GM10847 (cell line): ENCODE data around the gene LEPROT.

Experiments used
- POLR2A ChIP-seq: IDR thresholded peaks from 2 replicates; pipeline ENCODE4 v1.6.1; 2011; ENCODE audit not compliant: insufficient read length; ENCODE audit errors: extremely low read depth

LEPROT gene

GRCh38 chr1:65420590-65421350, at the start of gene LEPROT, which contains the start of gene LEPR:
Gene LEPROT (plus strand): TSS chr1:65420668. CDS start chr1:65420725, 57 bp downstream.
Gene LEPR (plus strand): TSS chr1:65420668. CDS start chr1:65565566, 144,898 bp downstream.
- TF ChIP-seq POLR2A, result peak; percentile 49

GRCh38 chr1:65371544-65371943, 48.9 kb upstream of the LEPROT start:
- no peak for TF ChIP-seq POLR2A

- TF ChIP-seq POLR2A, result no peak
Observed at GRCh38 chr1:65372557-65372956, 47.9 kb upstream of the LEPROT start.

GRCh38 chr1:65377496-65378246, 42.8 kb upstream of the LEPROT start:
- no peak for TF ChIP-seq POLR2A

- no peak for TF ChIP-seq POLR2A
Observed at GRCh38 chr1:65378247-65378946, 42.1 kb upstream of the LEPROT start.

- no peak for TF ChIP-seq POLR2A
Observed at GRCh38 chr1:65386439-65386838, 34.0 kb upstream of the LEPROT start.

- no peak for TF ChIP-seq POLR2A
Observed at GRCh38 chr1:65387821-65388220, 32.6 kb upstream of the LEPROT start.

- no peak for TF ChIP-seq POLR2A
Observed at GRCh38 chr1:65388908-65389695, 31.4 kb upstream of the LEPROT start.

- no peak for TF ChIP-seq POLR2A
Observed at GRCh38 chr1:65392497-65392896, 28.0 kb upstream of the LEPROT start.

- TF ChIP-seq POLR2A, result no peak
Observed at GRCh38 chr1:65393347-65393746, 27.1 kb upstream of the LEPROT start.

- no peak for TF ChIP-seq POLR2A
Observed at GRCh38 chr1:65393928-65394327, 26.5 kb upstream of the LEPROT start.

- TF ChIP-seq POLR2A, result no peak
Observed at GRCh38 chr1:65395887-65396612, 24.4 kb upstream of the LEPROT start.

- TF ChIP-seq POLR2A, result no peak
Observed at GRCh38 chr1:65398083-65398482, 22.4 kb upstream of the LEPROT start.

- TF ChIP-seq POLR2A, result no peak
Observed at GRCh38 chr1:65399003-65399402, 21.5 kb upstream of the LEPROT start.

- TF ChIP-seq POLR2A, result no peak
Observed at GRCh38 chr1:65401612-65402011, 18.9 kb upstream of the LEPROT start.

- no peak for TF ChIP-seq POLR2A
Observed at GRCh38 chr1:65404941-65405340, 15.5 kb upstream of the LEPROT start.
